Measurements from ENCODE around the gene CDK5R1.
"Not testable (repeated sequence)": the region's sequence is repeated elsewhere in the genome, so short reads cannot be mapped to it uniquely, and the experiment has no call there.

Gene CDK5R1

DNA sequence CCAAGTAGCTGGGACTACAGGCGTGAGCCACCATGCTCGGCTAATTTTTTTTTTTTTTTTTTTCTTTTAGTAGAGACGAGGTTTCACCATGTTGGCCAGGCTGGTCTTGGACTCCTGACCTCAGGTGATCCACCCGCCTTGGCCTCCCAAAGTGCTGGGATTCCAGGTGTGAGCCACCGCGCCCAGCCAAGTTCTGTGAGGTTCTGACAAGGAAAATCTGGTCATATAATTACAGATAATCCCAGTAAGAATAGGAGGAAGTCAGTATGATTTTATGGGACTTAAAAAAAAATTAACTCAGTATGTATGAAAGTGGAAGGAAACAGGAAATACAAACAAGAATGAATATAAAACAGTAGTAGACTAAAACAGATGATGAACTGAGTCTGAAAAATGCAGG, 36.4 kb upstream of the CDK5R1 start:
- not testable (repeated sequence) for H3K27me3 ChIP-seq (ENCODE audit: control insufficient read depth, insufficient read depth, low read length); H3K9me3 ChIP-seq (ENCODE audit: control insufficient read depth, insufficient read depth, low read length); H3K4me3 ChIP-seq (ENCODE audit: low read length); DNase-seq (ENCODE audit: low read depth, low spot score); H3K27ac ChIP-seq (ENCODE audit: low read length); H3K4me1 ChIP-seq (ENCODE audit: control insufficient read depth, insufficient read depth, low read length)
- peaks cover 12% of the 10 kb centered on the region; the same call in 1 of the 2 replicates for H3K36me3 ChIP-seq (ENCODE audit: control insufficient read depth, insufficient read depth, low read length)
- no CpG with 5 or more reads among the region's 6 CpGs for WGBS (ENCODE audit: insufficient coverage, insufficient read length)

DNA sequence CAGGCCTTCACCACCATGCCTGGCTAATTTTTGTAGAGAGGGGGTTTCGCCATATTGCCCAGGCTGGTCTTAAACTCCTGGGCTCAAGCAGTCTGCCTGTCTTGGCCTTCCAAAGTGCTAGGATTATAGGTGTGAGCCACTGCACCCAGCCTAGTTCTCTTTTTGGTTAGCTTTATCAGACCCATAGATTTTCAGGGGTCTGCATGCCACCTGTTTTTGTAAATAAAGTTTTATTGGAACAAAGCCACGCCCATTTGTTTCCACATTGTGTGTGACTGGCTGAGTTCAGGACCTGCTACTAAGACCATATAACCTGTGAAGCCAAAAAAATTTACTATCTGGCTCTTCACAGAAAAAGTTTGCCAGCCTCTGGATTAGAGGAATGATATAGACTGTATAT, 34.9 kb upstream of the CDK5R1 start:
- Histone ChIP-seq H3K27me3 (ENCODE audit: control insufficient read depth, insufficient read depth, low read length) (no peaks in the 10 kb centered on the region), H3K27ac (ENCODE audit: low read length) (no peak overlapping the region), H3K4me3 (ENCODE audit: low read length) (no peak overlapping the region), H3K36me3 (ENCODE audit: control insufficient read depth, insufficient read depth, low read length) (peaks cover 12% of the 10 kb centered on the region; the same call in 1 of the 2 replicates), H3K9me3 (ENCODE audit: control insufficient read depth, insufficient read depth, low read length) (no peaks in the 10 kb centered on the region), H3K4me1 (ENCODE audit: control insufficient read depth, insufficient read depth, low read length) (no peaks in the 10 kb centered on the region)
- WGBS (ENCODE audit: insufficient coverage, insufficient read length) = no CpG with 5 or more reads among the region's 2 CpGs
- DNase-seq (ENCODE audit: low read depth, low spot score) = no peak

DNA sequence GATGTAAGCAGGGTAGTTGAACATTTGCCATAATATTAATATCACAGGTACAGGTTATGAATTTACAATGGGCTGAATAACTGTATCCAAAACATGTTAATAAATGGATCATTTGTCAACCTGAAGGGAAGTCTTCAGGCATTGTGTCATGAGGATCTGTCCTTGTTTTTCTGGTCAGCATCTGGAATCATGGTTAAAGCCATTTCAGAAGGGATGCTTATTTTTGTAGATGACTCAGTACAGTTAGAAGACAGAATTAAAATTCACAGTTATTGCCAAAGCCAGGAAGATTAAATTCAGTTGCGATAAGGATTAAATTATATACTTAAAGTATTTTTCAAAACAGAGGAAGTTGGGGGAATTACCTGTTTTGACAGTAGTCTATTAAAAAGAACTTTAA, 34.5 kb upstream of the CDK5R1 start:
- no CpG with 5 or more reads among the region's 1 CpG for WGBS (ENCODE audit: insufficient coverage, insufficient read length)
- Histone ChIP-seq H3K27me3 (ENCODE audit: control insufficient read depth, insufficient read depth, low read length) (no peaks in the 10 kb centered on the region), H3K27ac (ENCODE audit: low read length) (no peak overlapping the region), H3K9me3 (ENCODE audit: control insufficient read depth, insufficient read depth, low read length) (no peaks in the 10 kb centered on the region), H3K4me1 (ENCODE audit: control insufficient read depth, insufficient read depth, low read length) (no peaks in the 10 kb centered on the region), H3K4me3 (ENCODE audit: low read length) (no peak overlapping the region), H3K36me3 (ENCODE audit: control insufficient read depth, insufficient read depth, low read length) (peaks cover 12% of the 10 kb centered on the region; the same call in 1 of the 2 replicates)
- DNase-seq (ENCODE audit: low read depth, low spot score) = no peak

DNA sequence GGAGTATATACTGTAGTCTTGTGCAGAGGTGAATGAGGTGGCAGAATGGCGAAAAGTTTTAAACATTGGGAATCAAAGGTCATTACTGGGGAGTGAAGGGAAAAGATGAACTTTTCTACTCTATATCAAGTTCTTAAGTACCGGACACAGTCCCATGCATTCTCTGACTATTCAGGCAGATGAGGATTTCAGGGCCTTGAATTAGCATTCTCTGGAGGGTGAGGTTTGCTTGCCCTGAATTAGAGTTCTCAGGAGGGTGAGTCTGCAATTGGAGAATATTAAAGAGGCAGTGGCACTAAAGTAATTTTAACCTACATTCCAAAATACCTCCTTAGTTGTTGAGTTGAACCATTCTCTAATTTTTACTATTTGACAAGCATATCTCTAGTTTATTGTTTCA, 33.4 kb upstream of the CDK5R1 start:
- Histone ChIP-seq H3K36me3 (ENCODE audit: control insufficient read depth, insufficient read depth, low read length) (peaks cover 15% of the 10 kb centered on the region; the same call in 1 of the 2 replicates), H3K4me1 (ENCODE audit: control insufficient read depth, insufficient read depth, low read length) (no peaks in the 10 kb centered on the region), H3K27ac (ENCODE audit: low read length) (no peak overlapping the region), H3K27me3 (ENCODE audit: control insufficient read depth, insufficient read depth, low read length) (no peaks in the 10 kb centered on the region), H3K4me3 (ENCODE audit: low read length) (no peak overlapping the region), H3K9me3 (ENCODE audit: control insufficient read depth, insufficient read depth, low read length) (no peaks in the 10 kb centered on the region)
- WGBS (ENCODE audit: insufficient coverage, insufficient read length) = no CpG with 5 or more reads among the region's 2 CpGs
- no peak for DNase-seq (ENCODE audit: low read depth, low spot score)

- H3K9me3 ChIP-seq (ENCODE audit: control insufficient read depth, insufficient read depth, low read length) = no peaks in the 10 kb centered on the region
- DNase-seq (ENCODE audit: low read depth, low spot score) = no peak
- H3K27ac ChIP-seq (ENCODE audit: low read length) = no peak overlapping the region
- H3K4me3 ChIP-seq (ENCODE audit: low read length) = no peak overlapping the region
- H3K36me3 ChIP-seq (ENCODE audit: control insufficient read depth, insufficient read depth, low read length) = peaks cover 17% of the 10 kb centered on the region; the same call in 1 of the 2 replicates
- H3K4me1 ChIP-seq (ENCODE audit: control insufficient read depth, insufficient read depth, low read length) = no peaks in the 10 kb centered on the region
- H3K27me3 ChIP-seq (ENCODE audit: control insufficient read depth, insufficient read depth, low read length) = no peaks in the 10 kb centered on the region
Measured at GRCh38 chr17:32458371-32458770, 28.4 kb upstream of the CDK5R1 start.

DNA sequence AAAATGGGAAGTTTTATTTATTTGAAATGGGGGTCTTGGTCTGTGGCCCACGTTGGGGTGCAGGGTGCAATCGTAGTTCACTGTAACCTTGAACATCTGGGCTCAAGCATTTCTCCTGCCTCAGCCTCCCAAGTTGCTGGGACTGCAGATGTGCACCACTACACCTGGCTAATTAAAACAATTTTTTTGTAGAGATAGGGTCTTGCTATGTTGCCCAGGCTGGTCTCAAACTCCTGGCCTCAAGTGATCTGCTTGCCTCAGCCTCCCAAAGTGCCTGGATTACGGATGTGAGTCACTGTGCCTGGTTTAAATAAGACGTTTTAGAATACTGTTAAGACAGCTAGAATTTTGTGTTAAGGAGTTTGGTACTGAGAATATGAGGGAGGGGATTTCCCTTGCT, 26.7 kb upstream of the CDK5R1 start:
- no peak overlapping the region for H3K4me3 ChIP-seq (ENCODE audit: low read length)
- peaks cover 16% of the 10 kb centered on the region; the same call in 1 of the 2 replicates for H3K36me3 ChIP-seq (ENCODE audit: control insufficient read depth, insufficient read depth, low read length)
- H3K9me3 ChIP-seq (ENCODE audit: control insufficient read depth, insufficient read depth, low read length) = no peaks in the 10 kb centered on the region
- H3K27me3 ChIP-seq (ENCODE audit: control insufficient read depth, insufficient read depth, low read length) = no peaks in the 10 kb centered on the region
- no peaks in the 10 kb centered on the region for H3K4me1 ChIP-seq (ENCODE audit: control insufficient read depth, insufficient read depth, low read length)
- no peak overlapping the region for H3K27ac ChIP-seq (ENCODE audit: low read length)
- WGBS (ENCODE audit: insufficient coverage, insufficient read length) = no CpG with 5 or more reads among the region's 4 CpGs
- DNase-seq (ENCODE audit: low read depth, low spot score) = no peak

DNA sequence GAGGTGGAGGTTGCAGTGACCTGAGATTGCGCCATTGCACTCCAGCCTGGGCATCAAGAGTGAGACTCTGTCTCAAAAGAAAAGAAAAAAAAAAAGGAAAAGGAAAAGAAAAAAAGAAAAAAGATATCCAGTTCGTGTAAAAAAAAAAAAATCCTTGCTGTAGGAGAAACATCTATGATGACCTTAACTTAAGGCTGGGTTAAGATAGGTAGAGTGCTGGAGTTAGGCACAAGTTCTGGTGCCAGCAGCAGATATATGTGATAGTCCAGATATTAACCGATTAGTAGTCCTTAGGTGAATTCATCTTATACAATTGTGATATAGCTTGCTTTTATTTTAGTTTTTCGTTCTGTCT, 25.3 kb upstream of the CDK5R1 start:
- peaks cover 12% of the 10 kb centered on the region; the same call in 1 of the 2 replicates for H3K36me3 ChIP-seq (ENCODE audit: control insufficient read depth, insufficient read depth, low read length)
- no peak overlapping the region for H3K27ac ChIP-seq (ENCODE audit: low read length)
- H3K9me3 ChIP-seq (ENCODE audit: control insufficient read depth, insufficient read depth, low read length) = no peaks in the 10 kb centered on the region
- H3K4me1 ChIP-seq (ENCODE audit: control insufficient read depth, insufficient read depth, low read length) = no peaks in the 10 kb centered on the region
- no peaks in the 10 kb centered on the region for H3K27me3 ChIP-seq (ENCODE audit: control insufficient read depth, insufficient read depth, low read length)
- DNase-seq (ENCODE audit: low read depth, low spot score) = no peak
- no CpG with 5 or more reads among the region's 4 CpGs for WGBS (ENCODE audit: insufficient coverage, insufficient read length)
- no peak overlapping the region for H3K4me3 ChIP-seq (ENCODE audit: low read length)

- no CpG with 5 or more reads among the region's 1 CpG for WGBS (ENCODE audit: insufficient coverage, insufficient read length)
- Histone ChIP-seq H3K27ac (ENCODE audit: low read length) (no peak overlapping the region), H3K36me3 (ENCODE audit: control insufficient read depth, insufficient read depth, low read length) (peaks cover 12% of the 10 kb centered on the region; the same call in 1 of the 2 replicates), H3K4me1 (ENCODE audit: control insufficient read depth, insufficient read depth, low read length) (no peaks in the 10 kb centered on the region), H3K27me3 (ENCODE audit: control insufficient read depth, insufficient read depth, low read length) (no peaks in the 10 kb centered on the region), H3K4me3 (ENCODE audit: low read length) (no peak overlapping the region), H3K9me3 (ENCODE audit: control insufficient read depth, insufficient read depth, low read length) (no peaks in the 10 kb centered on the region)
- DNase-seq (ENCODE audit: low read depth, low spot score) = no peak
Measured at GRCh38 chr17:32461853-32462617, 24.8 kb upstream of the CDK5R1 start.

DNA sequence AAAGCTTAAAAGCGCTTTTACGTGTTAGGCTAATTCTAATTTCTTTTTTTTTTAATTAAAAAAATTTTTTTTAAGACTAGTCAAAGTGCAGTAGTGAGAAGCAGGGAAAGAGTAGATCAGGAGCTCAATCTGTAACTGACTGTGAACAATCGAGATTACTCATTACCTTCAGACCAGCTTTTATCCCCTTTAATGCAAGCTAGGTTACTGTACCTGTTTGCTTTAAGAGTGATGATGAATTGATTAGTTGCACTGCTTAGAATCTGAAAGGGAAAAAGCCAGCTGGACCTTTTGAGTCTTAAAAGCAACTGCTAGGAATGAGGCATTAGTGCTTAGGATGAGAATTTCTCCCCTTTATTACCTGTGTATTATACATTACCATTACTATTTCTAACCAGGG, 23.5 kb upstream of the CDK5R1 start:
- Histone ChIP-seq H3K4me3 (ENCODE audit: low read length) (no peak overlapping the region), H3K36me3 (ENCODE audit: control insufficient read depth, insufficient read depth, low read length) (peaks cover 10% of the 10 kb centered on the region; the same call in 1 of the 2 replicates), H3K27ac (ENCODE audit: low read length) (no peak overlapping the region), H3K4me1 (ENCODE audit: control insufficient read depth, insufficient read depth, low read length) (no peaks in the 10 kb centered on the region), H3K9me3 (ENCODE audit: control insufficient read depth, insufficient read depth, low read length) (no peaks in the 10 kb centered on the region), H3K27me3 (ENCODE audit: control insufficient read depth, insufficient read depth, low read length) (no peaks in the 10 kb centered on the region)
- no peak for DNase-seq (ENCODE audit: low read depth, low spot score)
- no CpG with 5 or more reads among the region's 3 CpGs for WGBS (ENCODE audit: insufficient coverage, insufficient read length)

DNA sequence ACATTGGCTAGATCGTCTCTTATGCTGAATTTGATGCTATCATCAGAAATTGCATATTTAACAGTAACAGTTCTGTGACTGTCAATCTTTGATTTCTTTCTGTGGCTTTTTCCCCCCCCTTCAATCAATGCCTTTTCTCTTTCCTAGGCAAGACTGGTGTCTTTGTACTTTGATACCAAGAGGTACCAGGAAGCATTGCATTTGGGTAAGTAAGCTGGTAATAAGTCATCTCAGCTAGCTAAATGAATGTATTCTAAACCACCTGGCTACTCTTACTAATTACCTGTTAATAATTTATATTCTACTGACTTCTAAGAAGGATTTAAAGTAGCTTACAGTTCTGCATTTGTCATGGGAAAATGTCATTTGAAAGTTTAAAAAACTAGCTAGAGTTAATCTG, 22.4 kb upstream of the CDK5R1 start:
- Histone ChIP-seq H3K9me3 (ENCODE audit: control insufficient read depth, insufficient read depth, low read length) (no peaks in the 10 kb centered on the region), H3K27me3 (ENCODE audit: control insufficient read depth, insufficient read depth, low read length) (no peaks in the 10 kb centered on the region), H3K36me3 (ENCODE audit: control insufficient read depth, insufficient read depth, low read length) (peaks cover 13% of the 10 kb centered on the region), H3K27ac (ENCODE audit: low read length) (no peak overlapping the region), H3K4me3 (ENCODE audit: low read length) (no peak overlapping the region), H3K4me1 (ENCODE audit: control insufficient read depth, insufficient read depth, low read length) (no peaks in the 10 kb centered on the region)
- WGBS (ENCODE audit: insufficient coverage, insufficient read length) = no CpG with 5 or more reads among the region's 1 CpG
- no peak for DNase-seq (ENCODE audit: low read depth, low spot score)

DNA sequence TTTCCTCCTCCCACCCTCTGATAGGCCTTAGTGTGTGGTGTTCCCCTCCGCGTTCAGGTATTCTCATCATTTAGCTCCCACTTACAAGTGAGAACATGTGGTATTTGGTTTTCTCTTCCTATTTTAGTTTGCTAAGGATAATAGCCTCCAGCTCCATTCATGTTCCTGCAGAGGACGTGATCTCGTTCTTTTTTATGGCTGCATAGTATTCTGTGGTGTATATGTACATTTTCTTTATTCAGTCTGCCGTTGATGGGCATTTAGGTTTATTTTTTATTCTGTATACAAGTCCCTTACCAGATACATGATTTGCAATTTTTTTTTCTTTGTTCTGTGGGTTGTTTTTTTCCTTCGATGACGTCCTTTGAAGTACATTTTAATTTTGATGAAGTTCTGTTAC, 18.8 kb upstream of the CDK5R1 start:
- Histone ChIP-seq H3K9me3 (ENCODE audit: control insufficient read depth, insufficient read depth, low read length) (no peaks in the 10 kb centered on the region), H3K36me3 (ENCODE audit: control insufficient read depth, insufficient read depth, low read length) (peaks cover 17% of the 10 kb centered on the region), H3K27me3 (ENCODE audit: control insufficient read depth, insufficient read depth, low read length) (no peaks in the 10 kb centered on the region), H3K4me1 (ENCODE audit: control insufficient read depth, insufficient read depth, low read length) (no peaks in the 10 kb centered on the region), H3K27ac (ENCODE audit: low read length) (no peak overlapping the region), H3K4me3 (ENCODE audit: low read length) (no peak overlapping the region)
- no peak for DNase-seq (ENCODE audit: low read depth, low spot score)
- WGBS (ENCODE audit: insufficient coverage, insufficient read length) = no CpG with 5 or more reads among the region's 7 CpGs
